ENCODE data around the gene MACO1. TPM values are rescaled to one million over a fixed set of nuclear protein-coding genes. Genes with fewer than 3 reads are reported as not detected.

Gene MACO1
- total RNA-seq, 2 donors from 2014 or later = 14.0 to 14.5 TPM

GRCh38 chr1:25462732-25463131, 32.0 kb downstream of the MACO1 start:
- Histone ChIP-seq H3K27ac (no peak overlapping the region), H3K36me3 (peaks cover 7% of the 10 kb centered on the region), H3K4me1 (peaks cover 0 to 18% of the 10 kb centered on the region in 2 donors), H3K4me3 (no peak overlapping the region), H3K27me3 (no peaks in the 10 kb centered on the region), H3K9me3 (no peaks in the 10 kb centered on the region)
- no peak for TF ChIP-seq CTCF (IDR thresholded peaks at IDR 0.05)
- no peak for DNase-seq (ENCODE audit: low spot score)

- Histone ChIP-seq H3K27me3 (no peaks in the 10 kb centered on the region), H3K4me3 (no peak overlapping the region), H3K27ac (no peak overlapping the region), H3K9me3 (no peaks in the 10 kb centered on the region), H3K36me3 (no peaks in the 10 kb centered on the region), H3K4me1 (peaks cover 0 to 43% of the 10 kb centered on the region in 2 donors)
- TF ChIP-seq CTCF (IDR thresholded peaks at IDR 0.05) = no peak
- DNase-seq (ENCODE audit: low spot score) = no peak
These were observed 36.5 kb downstream of the MACO1 start for GRCh38 chr1:25467193-25467592.

GRCh38 chr1:25467616-25468015, 36.9 kb downstream of the MACO1 start:
- Histone ChIP-seq H3K9me3 (no peaks in the 10 kb centered on the region), H3K27me3 (no peaks in the 10 kb centered on the region), H3K4me1 (peaks cover 0 to 45% of the 10 kb centered on the region in 2 donors), H3K4me3 (no peak overlapping the region), H3K36me3 (no peaks in the 10 kb centered on the region), H3K27ac (peak overlapping the region; percentile 47 to 67)
- DNase-seq (ENCODE audit: low spot score) = no peak
- TF ChIP-seq CTCF (IDR thresholded peaks at IDR 0.05) = no peak

GRCh38 chr1:25468033-25468432, 37.3 kb downstream of the MACO1 start:
- Histone ChIP-seq H3K9me3 (no peaks in the 10 kb centered on the region), H3K27me3 (no peaks in the 10 kb centered on the region), H3K4me3 (no peak overlapping the region), H3K4me1 (peaks cover 0 to 44% of the 10 kb centered on the region in 2 donors), H3K36me3 (no peaks in the 10 kb centered on the region), H3K27ac (peak overlapping the region; percentile 47 to 67)
- TF ChIP-seq CTCF (IDR thresholded peaks at IDR 0.05) = no peak
- DNase-seq (ENCODE audit: low spot score) = no peak

- Histone ChIP-seq H3K4me1 (peaks cover 0 to 47% of the 10 kb centered on the region in 2 donors), H3K27ac (peak overlapping the region in 1 of 2 donors; percentile 67), H3K27me3 (no peaks in the 10 kb centered on the region), H3K9me3 (no peaks in the 10 kb centered on the region), H3K4me3 (no peak overlapping the region), H3K36me3 (no peaks in the 10 kb centered on the region)
- no peak for TF ChIP-seq CTCF (IDR thresholded peaks at IDR 0.05)
- no peak for DNase-seq (ENCODE audit: low spot score)
These were observed 38.5 kb downstream of the MACO1 start for GRCh38 chr1:25469177-25469576.

GRCh38 chr1:25472471-25472870, 41.8 kb downstream of the MACO1 start:
- Histone ChIP-seq H3K36me3 (no peaks in the 10 kb centered on the region), H3K27ac (no peak overlapping the region), H3K27me3 (no peaks in the 10 kb centered on the region)

More at GRCh38 chr1:25472471-25472870, 41.8 kb downstream of the MACO1 start:
- TF ChIP-seq CTCF (IDR thresholded peaks at IDR 0.05) = no peak
- Histone ChIP-seq H3K9me3 (no peaks in the 10 kb centered on the region), H3K4me1 (peaks cover 0 to 59% of the 10 kb centered on the region in 2 donors), H3K4me3 (no peak overlapping the region)
- no peak for DNase-seq (ENCODE audit: low spot score)

All from right atrium auricular region (tissue), 2 donors.